IPS-18c (cell line): ENCODE results near the gene NEUROG2.
"Not testable (repeated sequence)": the region's sequence is repeated elsewhere in the genome, so short reads cannot be mapped to it uniquely, and the experiment has no call there.

Experiments used
- H3K4me3 ChIP-seq: 2 replicates; pipeline ENCODE4 v1.7.0; 2013; ENCODE audit warnings: low read depth, mild to moderate bottlenecking, low read length, moderate library complexity; ENCODE audit not compliant: insufficient read depth
- H3K9me3 ChIP-seq: one replicate; pipeline ENCODE4 v1.6.1; 2013; ENCODE audit warnings: mild to moderate bottlenecking, low read length, moderate library complexity; ENCODE audit not compliant: control insufficient read depth, insufficient read depth

The NEUROG2 gene

DNA sequence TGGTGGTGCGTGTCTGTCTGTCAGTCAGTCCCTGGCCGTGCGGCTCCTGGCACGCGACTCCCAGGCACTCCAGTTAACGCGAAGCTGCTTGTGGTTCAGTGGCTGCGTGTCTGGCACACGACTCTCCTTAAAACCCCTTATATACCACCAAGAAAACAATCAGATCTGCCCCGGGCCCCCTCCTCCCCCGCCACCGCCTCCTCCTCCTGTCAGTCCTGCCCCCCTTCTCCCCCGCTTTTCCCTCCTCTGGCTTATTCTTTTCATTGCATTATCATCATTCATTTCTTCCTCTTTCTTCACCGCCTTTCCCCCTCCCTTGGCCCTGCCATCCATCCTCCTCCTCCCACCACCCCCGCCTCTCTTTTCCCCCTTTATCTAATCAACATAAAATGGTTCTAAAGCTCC is at the start of gene NEUROG2:
Gene NEUROG2 (minus strand): TSS at position 115 of the 405 bp plus-strand sequence. CDS start 705 bp downstream, outside the sequence.
- peaks cover under 1% of the 10 kb centered on the region for H3K9me3 ChIP-seq

DNA sequence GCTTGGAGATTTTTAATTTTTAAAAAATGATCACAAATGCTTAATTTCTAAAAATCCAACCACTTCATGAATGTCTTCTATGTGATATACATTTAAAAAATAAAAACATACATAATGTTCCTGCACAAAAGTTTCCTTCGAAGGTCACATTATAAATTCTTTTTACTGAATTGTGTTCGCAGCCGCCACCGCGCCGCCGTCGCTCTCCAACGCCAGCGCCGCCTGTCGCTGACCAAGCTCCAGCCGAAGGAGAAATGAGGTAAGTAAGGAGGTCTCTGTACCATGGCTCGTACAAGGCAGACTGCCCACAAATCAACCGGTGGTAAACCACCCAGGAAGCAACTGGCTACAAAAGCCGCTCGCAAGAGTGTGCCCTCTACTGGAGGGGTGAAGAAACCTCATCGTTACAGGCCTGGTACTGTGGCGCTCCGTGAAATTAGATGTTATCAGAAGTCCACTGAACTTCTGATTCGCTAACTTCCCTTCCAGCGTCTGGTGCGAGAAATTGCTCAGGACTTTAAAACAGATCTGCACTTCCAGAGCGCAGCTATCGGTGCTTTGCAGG is 48.8 kb upstream of the NEUROG2 start:
- no peaks in the 10 kb centered on the region for H3K9me3 ChIP-seq
- no peak overlapping the region for H3K4me3 ChIP-seq

More for the DNA sequence above, at the start of gene NEUROG2:
- peak within 1 kb of the TSS; percentile 38 for H3K4me3 ChIP-seq

GRCh38 chr4:112563431-112564200 is 47.6 kb upstream of the NEUROG2 start:
- H3K4me3 ChIP-seq: no peak overlapping the region
- no peaks in the 10 kb centered on the region for H3K9me3 ChIP-seq

GRCh38 chr4:112562254-112562879 is 46.4 kb upstream of the NEUROG2 start:
- no peak overlapping the region for H3K4me3 ChIP-seq
- H3K9me3 ChIP-seq: no peaks in the 10 kb centered on the region

DNA sequence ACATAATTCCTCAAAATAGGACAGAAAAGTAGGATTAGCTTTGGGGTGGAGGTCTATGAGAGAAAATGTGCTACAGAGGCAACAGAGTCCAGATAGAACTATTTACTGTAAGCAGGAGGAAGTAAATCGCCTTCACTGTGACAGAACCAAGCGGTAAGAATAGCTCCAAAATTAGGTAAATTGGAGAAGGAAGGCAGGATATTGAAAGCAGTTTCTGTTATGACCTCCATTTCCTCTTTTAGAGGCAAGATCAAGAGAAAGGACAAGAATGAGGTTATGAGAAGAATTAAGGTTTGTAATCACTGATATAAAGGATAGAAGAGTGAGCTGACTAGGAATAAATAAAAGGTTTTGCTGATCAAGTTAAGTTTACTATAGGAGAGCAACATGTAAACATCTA is 44.1 kb upstream of the NEUROG2 start:
- no peak overlapping the region for H3K4me3 ChIP-seq

DNA sequence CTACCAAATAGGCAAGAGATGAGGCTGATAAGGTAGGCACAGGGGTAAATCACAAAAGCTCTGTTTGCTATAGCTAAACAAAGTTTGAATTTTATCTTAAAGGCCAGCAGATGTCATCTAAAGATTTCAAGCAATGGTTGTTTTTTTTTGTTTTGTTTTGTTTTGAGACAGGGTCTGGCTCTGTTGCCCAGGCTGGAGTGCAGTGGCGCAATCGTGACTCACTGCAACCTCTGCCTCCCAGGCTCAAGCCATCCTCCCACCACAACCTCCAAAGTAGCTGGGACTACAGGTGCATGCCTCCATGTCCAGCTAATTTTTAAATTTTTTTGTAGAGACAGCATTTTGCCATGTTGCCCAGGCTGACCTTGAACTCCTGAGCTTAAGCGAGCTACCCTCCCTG is 43.1 kb upstream of the NEUROG2 start:
- no peak overlapping the region for H3K4me3 ChIP-seq
- H3K9me3 ChIP-seq: no peaks in the 10 kb centered on the region

More for the DNA sequence above, 44.1 kb upstream of the NEUROG2 start:
- no peaks in the 10 kb centered on the region for H3K9me3 ChIP-seq

DNA sequence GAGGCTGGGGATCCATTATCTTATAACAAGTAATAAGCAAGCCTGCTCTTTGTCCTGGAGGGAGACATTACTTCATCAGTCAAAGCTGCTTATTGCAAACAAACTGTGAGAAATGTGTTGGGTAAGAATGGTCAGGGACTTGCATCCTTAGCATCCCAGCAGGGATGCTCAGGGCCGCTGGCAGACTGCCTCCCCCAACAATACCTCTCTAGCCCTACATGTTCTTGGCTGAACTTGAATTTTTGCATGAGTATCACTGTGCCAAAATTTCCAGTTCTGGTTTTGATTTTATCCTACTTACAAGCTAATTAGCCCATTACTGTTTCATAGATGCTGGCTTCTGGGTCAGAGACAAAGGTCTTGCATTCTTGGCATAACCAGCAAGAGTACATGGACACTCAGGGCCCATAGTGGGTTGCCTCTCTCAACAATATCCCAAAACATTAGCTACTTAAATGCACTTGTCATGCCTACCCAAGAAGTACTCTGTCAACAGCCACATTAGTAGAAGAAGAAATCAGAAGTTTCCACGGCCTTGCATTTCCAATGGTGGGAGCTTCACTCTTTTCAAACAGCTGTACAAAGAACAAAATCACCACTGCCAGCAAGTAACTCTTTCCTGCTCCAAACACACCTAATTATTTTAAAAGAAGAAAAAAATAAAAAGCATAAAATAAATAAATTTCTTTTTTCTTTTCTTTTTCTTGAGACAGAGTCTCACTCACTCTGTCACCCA is 41.9 kb upstream of the NEUROG2 start:
- Histone ChIP-seq H3K9me3 (no peaks in the 10 kb centered on the region), H3K4me3 (no peak overlapping the region)

- not testable (repeated sequence) for H3K4me3 ChIP-seq, H3K9me3 ChIP-seq
These were observed 38.3 kb upstream of the NEUROG2 start for GRCh38 chr4:112554271-112554670.

GRCh38 chr4:112552668-112553067 is 36.7 kb upstream of the NEUROG2 start:
- H3K4me3 ChIP-seq: no peak overlapping the region

DNA sequence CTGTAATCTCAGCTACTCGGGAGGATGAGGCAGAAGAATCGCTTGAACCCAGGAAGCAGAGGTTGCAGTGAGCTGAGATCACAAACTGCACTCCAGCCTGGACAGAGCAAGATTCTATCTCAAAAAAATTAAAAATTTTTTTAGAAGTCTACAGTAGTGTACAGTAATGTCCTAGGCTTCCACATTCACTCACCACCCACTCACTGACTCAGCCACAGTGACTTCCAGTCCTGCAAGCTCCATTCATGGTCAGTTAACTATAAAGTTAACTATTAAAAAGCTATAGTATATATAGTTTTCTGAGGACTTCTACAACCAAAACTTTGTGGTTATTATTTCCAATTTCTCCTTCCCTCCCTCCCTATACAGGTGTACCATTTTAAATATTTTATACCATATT is 34.7 kb upstream of the NEUROG2 start:
- no peaks in the 10 kb centered on the region for H3K9me3 ChIP-seq
- no peak overlapping the region for H3K4me3 ChIP-seq

More at GRCh38 chr4:112552668-112553067, 36.7 kb upstream of the NEUROG2 start:
- no peaks in the 10 kb centered on the region for H3K9me3 ChIP-seq

GRCh38 chr4:112546476-112546875 is 30.5 kb upstream of the NEUROG2 start:
- Histone ChIP-seq H3K4me3 (no peak overlapping the region), H3K9me3 (no peaks in the 10 kb centered on the region)

DNA sequence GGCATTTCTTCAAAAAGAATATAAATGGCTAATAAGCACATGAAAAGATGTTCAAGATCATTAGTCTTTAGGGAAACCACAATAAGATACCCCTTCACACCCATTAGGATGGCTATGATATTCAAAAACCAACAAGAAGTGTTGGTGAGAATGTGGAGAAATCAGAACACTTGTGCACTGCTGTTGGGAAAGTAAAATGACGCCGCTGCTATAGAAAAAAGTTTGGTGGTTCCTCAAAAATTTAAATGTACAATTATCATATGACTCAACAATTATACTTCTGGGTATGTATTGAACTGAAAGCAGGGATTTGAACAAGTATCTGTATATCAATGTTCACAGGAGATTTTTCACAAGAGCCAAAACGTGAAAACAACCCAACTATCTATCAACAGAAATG is 29.4 kb upstream of the NEUROG2 start:
- Histone ChIP-seq H3K9me3 (no peaks in the 10 kb centered on the region), H3K4me3 (no peak overlapping the region)

GRCh38 chr4:112540695-112541094 is 24.7 kb upstream of the NEUROG2 start:
- no peak overlapping the region for H3K4me3 ChIP-seq
- no peaks in the 10 kb centered on the region for H3K9me3 ChIP-seq

DNA sequence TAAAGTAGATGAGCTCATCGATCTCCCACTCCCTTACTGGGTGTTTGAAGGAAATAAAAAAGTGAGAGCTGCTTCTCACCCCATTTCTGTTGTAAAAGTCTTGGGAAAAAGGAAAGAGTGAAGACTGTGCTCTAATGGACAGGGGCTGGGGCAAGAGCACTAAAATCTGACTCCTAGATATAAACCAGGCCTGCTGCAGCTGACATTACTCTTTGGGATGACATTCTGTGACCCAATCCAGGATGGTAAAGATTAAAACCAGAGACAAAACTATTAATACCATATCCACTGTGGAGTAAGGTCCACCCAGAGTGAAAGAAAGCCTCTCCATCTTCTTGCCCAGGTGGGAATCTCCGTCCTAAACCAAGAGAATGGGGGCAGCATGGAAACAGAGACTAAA is 20.1 kb upstream of the NEUROG2 start:
- no peaks in the 10 kb centered on the region for H3K9me3 ChIP-seq
- no peak overlapping the region for H3K4me3 ChIP-seq

GRCh38 chr4:112532267-112532666 is 16.3 kb upstream of the NEUROG2 start:
- no peaks in the 10 kb centered on the region for H3K9me3 ChIP-seq
- H3K4me3 ChIP-seq: no peak overlapping the region

- H3K9me3 ChIP-seq: no peaks in the 10 kb centered on the region
- no peak overlapping the region for H3K4me3 ChIP-seq
These were observed 15.2 kb upstream of the NEUROG2 start for GRCh38 chr4:112531146-112531545.

- Histone ChIP-seq H3K9me3 (no peaks in the 10 kb centered on the region), H3K4me3 (no peak overlapping the region)
These were observed 10.1 kb upstream of the NEUROG2 start for GRCh38 chr4:112526061-112526460.
